Uterus (tissue), 4 donors: ENCODE results near the gene TCHP. TPM values are rescaled to one million over a fixed set of nuclear protein-coding genes. Genes with fewer than 3 reads are reported as not detected.

Experiments
- DNase-seq, 2 donors: peaks; one replicate each; pipeline ENCODE4 v3.0.0-alpha.2; 2019 to 2020
- H3K27ac ChIP-seq, 2 donors: fragments of 200-600 bp; sonication (generic); 1 replicate in 1 of 2; 2 replicates in 1 of 2; pipeline ENCODE4 v1.5.1; 2016 to 2018
- H3K27me3 ChIP-seq, 2 donors: fragments of 200-600 bp; sonication (generic); one replicate each; pipeline ENCODE4 v1.5.1; 2018 to 2019; ENCODE audit warnings: control low read depth in 1 of 2
- H3K36me3 ChIP-seq, 2 donors: fragments of 200-600 bp; sonication (generic); one replicate each; pipeline ENCODE4 v1.5.1; 2019; ENCODE audit warnings: control low read depth in 1 of 2
- H3K4me1 ChIP-seq, 2 donors: fragments of 200-600 bp; sonication (generic); one replicate each; pipeline ENCODE4 v1.5.1; 2018 to 2019; ENCODE audit warnings: control low read depth in 1 of 2
- H3K4me3 ChIP-seq, 2 donors: fragments of 200-600 bp; sonication (generic); 1 replicate in 1 of 2; 2 replicates in 1 of 2; pipeline ENCODE4 v1.5.1; 2018 to 2019; ENCODE audit warnings: mild to moderate bottlenecking in 1 of 2
- H3K9me3 ChIP-seq, 2 donors: fragments of 200-600 bp; sonication (generic); one replicate each; pipeline ENCODE4 v1.5.1; 2019; ENCODE audit warnings: control low read depth in 1 of 2
- CTCF ChIP-seq, 4 experiments: fragments of 200-600 bp in 2 of 4; fragments of 450-650 bp in 2 of 4; sonication (generic) in 2 of 4; IDR thresholded peaks; one replicate each; pipeline ENCODE4 v1.5.1; 2016 to 2019; ENCODE audit warnings: antibody characterized with exemption in 4 of 4, mild to moderate bottlenecking in 2 of 4, moderate library complexity in 1 of 4
- POLR2A ChIP-seq, 2 donors: fragments of 450-650 bp; IDR thresholded peaks; one replicate each; pipeline ENCODE4 v1.6.1; 2016; ENCODE audit warnings: antibody characterized with exemption in 2 of 2, mild to moderate bottlenecking in 1 of 2, moderate library complexity in 1 of 2
- intact Hi-C: fragments of 100-400 bp; cut with DNase I; formaldehyde crosslinking; loops from one replicate; pipeline ENCODE4 v1.15.1; 2023; ENCODE audit warnings: low total_unique reads
- total RNA-seq, 4 donors: library from RNA; depleted of rRNA in 3 of 4; stranded (reverse); fragments of >200 nt in 3 of 4; gene quantifications; one replicate each; pipeline versions ENCODE4 v1.1.0 to v1.2.4, GENCODE V29; 2014 to 2023
- donor health status: DM: yes; HTN: yes; CAD: no.

TCHP gene
- total RNA-seq, 4 donors from 2014 or later = 5.9 to 19.0 (median 12.8) TPM

- TF ChIP-seq POLR2A (IDR thresholded peaks at IDR 0.05) (no peak), CTCF (IDR thresholded peaks at IDR 0.05) (no peak)
- DNase-seq = no peak
- H3K4me1 ChIP-seq = no peaks in the 10 kb centered on the region
- no peaks in the 10 kb centered on the region for H3K27me3 ChIP-seq
- H3K36me3 ChIP-seq = no peaks in the 10 kb centered on the region
- intact Hi-C loops = no loop called here
- H3K9me3 ChIP-seq = no peaks in the 10 kb centered on the region
- H3K4me3 ChIP-seq = no peak overlapping the region
- no peak overlapping the region for H3K27ac ChIP-seq
Measured at GRCh38 chr12:109912855-109913321, 12.8 kb downstream of the TCHP start.

- H3K36me3 ChIP-seq = no peaks in the 10 kb centered on the region
- H3K4me3 ChIP-seq = no peak overlapping the region
- TF ChIP-seq POLR2A (IDR thresholded peaks at IDR 0.05) = no peak
- TF ChIP-seq CTCF (IDR thresholded peaks at IDR 0.05) = no peak
- H3K27me3 ChIP-seq = no peaks in the 10 kb centered on the region
- no peak overlapping the region for H3K27ac ChIP-seq
- intact Hi-C loops = no loop called here
- no peaks in the 10 kb centered on the region for H3K4me1 ChIP-seq
- no peaks in the 10 kb centered on the region for H3K9me3 ChIP-seq
- DNase-seq = no peak
Measured at GRCh38 chr12:109914461-109914860, 14.4 kb downstream of the TCHP start.

GRCh38 chr12:109915171-109916040 lies 15.3 kb downstream of the TCHP start:
- no peaks in the 10 kb centered on the region for H3K36me3 ChIP-seq
- H3K27me3 ChIP-seq = no peaks in the 10 kb centered on the region
- no peak overlapping the region for H3K27ac ChIP-seq
- no peaks in the 10 kb centered on the region for H3K9me3 ChIP-seq
- H3K4me1 ChIP-seq = no peaks in the 10 kb centered on the region
- intact Hi-C loops = no loop called here
- H3K4me3 ChIP-seq = no peak overlapping the region
- no peak for DNase-seq
- TF ChIP-seq POLR2A (IDR thresholded peaks at IDR 0.05) (no peak), CTCF (IDR thresholded peaks at IDR 0.05) (no peak)

- H3K36me3 ChIP-seq = no peaks in the 10 kb centered on the region
- H3K9me3 ChIP-seq = no peaks in the 10 kb centered on the region
- no peak overlapping the region for H3K4me3 ChIP-seq
- H3K27me3 ChIP-seq = no peaks in the 10 kb centered on the region
- no peak overlapping the region for H3K27ac ChIP-seq
- H3K4me1 ChIP-seq = no peaks in the 10 kb centered on the region
- intact Hi-C loops = no loop called here
- TF ChIP-seq CTCF (IDR thresholded peaks at IDR 0.05) (no peak), POLR2A (IDR thresholded peaks at IDR 0.05) (no peak)
- DNase-seq = no peak
Measured at GRCh38 chr12:109916045-109916444, 16.0 kb downstream of the TCHP start.

- Histone ChIP-seq H3K27me3 (no peaks in the 10 kb centered on the region), H3K4me3 (no peak overlapping the region), H3K4me1 (no peaks in the 10 kb centered on the region), H3K9me3 (no peaks in the 10 kb centered on the region), H3K27ac (no peak overlapping the region), H3K36me3 (no peaks in the 10 kb centered on the region)
- intact Hi-C loops = no loop called here
- DNase-seq = no peak
- TF ChIP-seq POLR2A (IDR thresholded peaks at IDR 0.05) (no peak), CTCF (IDR thresholded peaks at IDR 0.05) (no peak)
Measured at GRCh38 chr12:109919456-109919855, 19.4 kb downstream of the TCHP start.
